Colonic mucosa (tissue), 4 donors: ENCODE data around the gene DSTN. TPM values are rescaled to one million over a fixed set of nuclear protein-coding genes. Genes with fewer than 3 reads are reported as not detected.

Source experiments
- DNase-seq: peaks from one replicate; pipeline ENCODE4 v3.0.0-alpha.2; 2020
- H3K27ac ChIP-seq: fragments of 200-600 bp; one replicate; pipeline ENCODE4 v1.8.0; 2021
- H3K27me3 ChIP-seq: fragments of 200-600 bp; one replicate; pipeline ENCODE4 v1.8.0; 2021
- H3K36me3 ChIP-seq: fragments of 200-600 bp; one replicate; pipeline ENCODE4 v1.8.0; 2021
- H3K4me1 ChIP-seq: fragments of 200-600 bp; one replicate; pipeline ENCODE4 v1.8.0; 2021; ENCODE audit warnings: mild to moderate bottlenecking
- H3K4me3 ChIP-seq: fragments of 200-600 bp; one replicate; pipeline ENCODE4 v1.8.0; 2021
- H3K9ac ChIP-seq, 2 donors: one replicate each; pipeline ENCODE4 v1.7.0; 2013; ENCODE audit warnings: control low read depth in 2 of 2, low read depth in 2 of 2, low read length in 2 of 2
- H3K9me3 ChIP-seq: fragments of 200-600 bp; one replicate; pipeline ENCODE4 v1.8.0; 2021
- intact Hi-C: fragments of 100-400 bp; cut with DNase I; formaldehyde crosslinking; loops from one replicate; pipeline ENCODE4 v1.14.1; 2022
- total RNA-seq, 2 donors: library from RNA; stranded (reverse); fragmentation: NEBNext Ultra II Directional in 1 of 2; extraction: Animal tissue kit (Norgen Biotek cat#: 25700) in 1 of 2; gene quantifications; one replicate each; pipeline ENCODE4 v1.2.1, GENCODE V29; 2021
- TF ChIP-seq, protein P1 (sequence below): fragments of 200-600 bp; IDR thresholded peaks from one replicate; pipeline ENCODE4 v1.8.0; 2022; ENCODE audit warnings: antibody characterized with exemption, mild to moderate bottlenecking
- donor health status: healthy.
- donor health status: DM: no; HTN: no; CAD: no.
- donor health status: DM: no; HTN: no; CAD: no.

The DSTN gene
- total RNA-seq, 2 donors from 2014 or later, result 247 to 437 TPM

- no peak overlapping the region for H3K4me3 ChIP-seq
- TF ChIP-seq, protein P1, sequence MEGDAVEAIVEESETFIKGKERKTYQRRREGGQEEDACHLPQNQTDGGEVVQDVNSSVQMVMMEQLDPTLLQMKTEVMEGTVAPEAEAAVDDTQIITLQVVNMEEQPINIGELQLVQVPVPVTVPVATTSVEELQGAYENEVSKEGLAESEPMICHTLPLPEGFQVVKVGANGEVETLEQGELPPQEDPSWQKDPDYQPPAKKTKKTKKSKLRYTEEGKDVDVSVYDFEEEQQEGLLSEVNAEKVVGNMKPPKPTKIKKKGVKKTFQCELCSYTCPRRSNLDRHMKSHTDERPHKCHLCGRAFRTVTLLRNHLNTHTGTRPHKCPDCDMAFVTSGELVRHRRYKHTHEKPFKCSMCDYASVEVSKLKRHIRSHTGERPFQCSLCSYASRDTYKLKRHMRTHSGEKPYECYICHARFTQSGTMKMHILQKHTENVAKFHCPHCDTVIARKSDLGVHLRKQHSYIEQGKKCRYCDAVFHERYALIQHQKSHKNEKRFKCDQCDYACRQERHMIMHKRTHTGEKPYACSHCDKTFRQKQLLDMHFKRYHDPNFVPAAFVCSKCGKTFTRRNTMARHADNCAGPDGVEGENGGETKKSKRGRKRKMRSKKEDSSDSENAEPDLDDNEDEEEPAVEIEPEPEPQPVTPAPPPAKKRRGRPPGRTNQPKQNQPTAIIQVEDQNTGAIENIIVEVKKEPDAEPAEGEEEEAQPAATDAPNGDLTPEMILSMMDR, result no peak
- DNase-seq, result peak; percentile 80
- H3K27me3 ChIP-seq, result no peaks in the 10 kb centered on the region
- H3K36me3 ChIP-seq, result no peaks in the 10 kb centered on the region
- no peaks in the 10 kb centered on the region for H3K9me3 ChIP-seq
- intact Hi-C loops, result loop anchor here (5.0 kb wide), 1 partner anchor 38 kb away; the partner anchor contains the start of gene DSTN
- H3K9ac ChIP-seq, result peak overlapping the region in 1 of 2 donors; percentile 69
- peak overlapping the region; percentile 23 for H3K27ac ChIP-seq
- H3K4me1 ChIP-seq, result peaks cover 28% of the 10 kb centered on the region
Observed at GRCh38 chr20:17610566-17611289, 40.9 kb downstream of the DSTN start.

GRCh38 chr20:17611290-17611539 lies 41.3 kb downstream of the DSTN start:
- Histone ChIP-seq H3K4me3 (no peak overlapping the region), H3K36me3 (no peaks in the 10 kb centered on the region), H3K4me1 (peaks cover 24% of the 10 kb centered on the region), H3K9ac (peak overlapping the region in 1 of 2 donors; percentile 69), H3K27me3 (no peaks in the 10 kb centered on the region), H3K27ac (peak overlapping the region; percentile 23), H3K9me3 (no peaks in the 10 kb centered on the region)
- TF ChIP-seq, protein P1, result peak; percentile 36
- no peak for DNase-seq
- intact Hi-C loops, result loop anchor here (5.0 kb wide), 1 partner anchor 39 kb away; the partner anchor contains the start of gene DSTN

DNA sequence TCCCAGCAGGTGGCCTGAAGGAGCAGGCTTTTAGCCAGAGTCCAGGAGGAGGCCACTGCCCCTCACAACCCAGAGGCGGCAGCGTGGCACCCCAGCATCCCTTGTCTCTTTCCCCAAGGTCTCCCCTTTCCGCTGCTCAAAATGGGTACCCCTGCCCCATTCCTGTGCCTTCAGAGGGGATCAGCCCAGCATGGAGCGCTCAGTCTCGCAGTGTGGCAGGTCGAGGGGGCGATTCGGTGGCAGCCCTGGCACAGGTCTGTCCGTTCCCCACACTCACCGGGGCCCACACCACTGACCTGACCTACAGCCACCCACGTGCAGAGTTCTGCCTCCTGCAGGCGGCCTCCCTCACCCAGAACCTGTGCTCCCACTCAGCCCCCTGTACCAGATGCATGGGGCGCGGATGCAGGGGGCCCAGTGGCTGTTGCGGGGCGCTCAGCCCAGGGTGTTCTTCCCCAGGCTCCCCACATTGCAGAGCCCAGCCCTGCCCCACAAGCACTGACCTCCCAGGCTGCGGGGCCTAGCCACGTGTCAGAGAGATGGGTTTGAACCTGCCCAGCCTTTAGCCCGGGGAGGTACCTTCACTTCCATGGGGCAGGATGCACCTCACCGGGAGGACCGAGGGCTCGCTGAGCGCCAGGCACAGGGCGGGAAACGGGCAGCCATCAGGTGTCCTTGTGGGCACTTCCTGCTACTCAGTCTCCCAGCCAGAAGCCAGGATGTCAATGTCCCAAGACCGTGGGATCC lies 41.8 kb downstream of the DSTN start:
- TF ChIP-seq, protein P1, result peak; percentile 5
- Histone ChIP-seq H3K9me3 (no peaks in the 10 kb centered on the region), H3K4me3 (no peak overlapping the region), H3K9ac (peak overlapping the region in 1 of 2 donors; percentile 69), H3K27ac (peak overlapping the region; percentile 23), H3K4me1 (peaks cover 22% of the 10 kb centered on the region), H3K27me3 (no peaks in the 10 kb centered on the region), H3K36me3 (no peaks in the 10 kb centered on the region)
- intact Hi-C loops, result loop anchor here (5.0 kb wide), 1 partner anchor 39 kb away; the partner anchor contains the start of gene DSTN
- DNase-seq, result peak; percentile 67

- intact Hi-C loops, result loop anchor here (5.0 kb wide), 1 partner anchor 40 kb away; the partner anchor contains the start of gene DSTN
- Histone ChIP-seq H3K9ac (peak overlapping the region in 1 of 2 donors; percentile 69), H3K27me3 (no peaks in the 10 kb centered on the region), H3K4me3 (no peak overlapping the region), H3K4me1 (peaks cover 22% of the 10 kb centered on the region), H3K36me3 (no peaks in the 10 kb centered on the region), H3K9me3 (no peaks in the 10 kb centered on the region), H3K27ac (peak overlapping the region; percentile 23)
- TF ChIP-seq, protein P1, result no peak
- no peak for DNase-seq
Observed at GRCh38 chr20:17612287-17612991, 42.6 kb downstream of the DSTN start.

- Histone ChIP-seq H3K4me1 (peaks cover 22% of the 10 kb centered on the region), H3K27me3 (no peaks in the 10 kb centered on the region), H3K36me3 (peaks cover 3% of the 10 kb centered on the region), H3K9me3 (no peaks in the 10 kb centered on the region), H3K27ac (peak overlapping the region; percentile 23), H3K9ac (no peak overlapping the region), H3K4me3 (no peak overlapping the region)
- intact Hi-C loops, result loop anchor here (5.0 kb wide), 1 partner anchor 41 kb away; the partner anchor contains the start of gene DSTN
- TF ChIP-seq, protein P1, result no peak
- peak; percentile 27 for DNase-seq
Observed at GRCh38 chr20:17612992-17613327, 43.1 kb downstream of the DSTN start.
